Mucosa of descending colon (tissue), 3 donors: Measurements from ENCODE around the gene MIER2. TPM values are rescaled to one million over a fixed set of nuclear protein-coding genes. Genes with fewer than 3 reads are reported as not detected.

Experiments used
- ATAC-seq: fragments of 200-7000 bp; cut with Tn5 transposase; one replicate; pipeline ENCODE4 v1.9.1; 2020; ENCODE audit warnings: mild to moderate bottlenecking, moderate library complexity
- DNase-seq, 3 donors: peaks; one replicate each; pipeline ENCODE4 v3.0.0-alpha.2; 2020
- H3K36me3 ChIP-seq: fragments of 200-600 bp; one replicate; pipeline ENCODE4 v1.8.0; 2021; ENCODE audit warnings: low read depth, mild to moderate bottlenecking
- H3K4me1 ChIP-seq: fragments of 200-600 bp; one replicate; pipeline ENCODE4 v1.8.0; 2021; ENCODE audit warnings: low read depth, mild to moderate bottlenecking
- H3K4me3 ChIP-seq: fragments of 200-600 bp; one replicate; pipeline ENCODE4 v1.8.0; 2021; ENCODE audit warnings: mild to moderate bottlenecking
- H3K9me3 ChIP-seq: fragments of 200-600 bp; one replicate; pipeline ENCODE4 v1.8.0; 2021; ENCODE audit warnings: mild to moderate bottlenecking
- intact Hi-C, 2 donors: fragments of 100-400 bp; cut with DNase I in 1 of 2; cut with micrococcal nuclease in 1 of 2; formaldehyde crosslinking; loops; one replicate each; pipeline versions ENCODE4 v1.11.0 to v1.11.1; 2022; cut with DNase I, micrococcal nuclease
- total RNA-seq, 3 donors: library from RNA; stranded (reverse); fragmentation: NEBNext Ultra II Directional in 2 of 3; extraction: Animal tissue kit (Norgen Biotek cat#: 25700) in 2 of 3; gene quantifications; one replicate each; pipeline versions ENCODE4 v1.2.1 to v1.2.4, GENCODE V29; 2021 to 2023
- TF ChIP-seq, protein P1 (sequence below): fragments of 200-600 bp; IDR thresholded peaks from one replicate; pipeline ENCODE4 v1.8.0; 2022; ENCODE audit warnings: antibody characterized with exemption, mild to moderate bottlenecking
- donor health status: DM: no; HTN: no; CAD: no; lungs with moderate emphysema.
- donor health status: DM: no; HTN: no; CAD: no.
- donor health status: DM: no; HTN: yes; CAD: no.

The MIER2 gene
- total RNA-seq, 3 donors from 2014 or later, result 13.4 to 28.3 (median 13.7) TPM

DNA sequence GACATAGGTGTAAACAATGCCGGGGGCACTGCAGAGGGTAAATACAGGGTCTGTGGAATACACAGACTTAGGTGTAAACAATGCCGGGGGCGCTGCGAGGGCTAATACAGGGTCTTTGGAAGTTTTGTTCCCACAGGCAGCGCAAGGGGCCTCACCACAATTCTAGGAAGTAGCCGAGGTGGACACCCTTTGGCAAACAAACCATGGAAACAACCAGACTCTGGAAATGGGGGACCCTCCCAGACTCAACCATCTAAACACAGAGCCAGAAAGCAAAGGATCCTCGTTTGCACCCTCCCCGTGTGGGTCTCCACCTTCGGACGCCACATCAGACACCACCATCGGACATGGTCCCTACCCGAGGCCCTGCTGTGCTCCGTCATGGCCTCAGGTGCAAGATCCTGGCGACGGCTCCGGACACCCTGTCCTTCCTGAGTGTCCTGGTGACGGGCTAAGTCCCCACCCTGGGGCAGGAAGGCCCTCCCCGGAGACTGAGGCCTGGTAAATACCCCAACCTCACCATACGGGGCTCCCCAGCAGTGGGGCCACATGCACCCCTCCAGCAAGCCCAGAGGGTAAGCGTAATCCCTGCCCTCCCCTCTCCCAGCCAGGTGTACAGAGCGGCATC lies 36.7 kb downstream of the MIER2 start:
- no peak for ATAC-seq
- intact Hi-C loops, result no loop called here

DNA sequence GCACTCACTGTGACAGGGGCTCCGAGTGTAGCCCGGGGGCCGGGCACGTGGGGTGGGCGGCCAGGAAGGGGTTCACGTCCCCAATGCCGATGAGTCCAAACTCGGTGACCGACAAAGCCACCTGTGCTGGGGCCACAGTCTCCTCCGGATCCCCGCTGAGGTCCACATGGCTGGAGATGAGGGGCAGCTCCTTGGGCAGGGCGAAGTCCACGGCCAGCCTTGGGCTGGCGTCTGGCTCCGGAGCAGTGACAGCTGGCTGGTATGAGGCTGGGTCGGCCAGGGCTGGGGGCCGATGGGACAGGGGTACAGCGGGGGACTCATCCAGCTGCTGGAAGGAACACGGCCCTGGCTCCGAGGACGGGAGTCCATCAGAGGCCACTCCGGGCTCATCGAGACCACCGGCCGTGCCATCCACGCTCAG lies 37.5 kb downstream of the MIER2 start:
- H3K4me3 ChIP-seq, result no peak overlapping the region
- H3K36me3 ChIP-seq, result no peaks in the 10 kb centered on the region

More for the DNA sequence above, 36.7 kb downstream of the MIER2 start:
- Histone ChIP-seq H3K4me3 (no peak overlapping the region), H3K4me1 (no peaks in the 10 kb centered on the region), H3K36me3 (no peaks in the 10 kb centered on the region), H3K9me3 (no peaks in the 10 kb centered on the region)
- TF ChIP-seq, protein P1, sequence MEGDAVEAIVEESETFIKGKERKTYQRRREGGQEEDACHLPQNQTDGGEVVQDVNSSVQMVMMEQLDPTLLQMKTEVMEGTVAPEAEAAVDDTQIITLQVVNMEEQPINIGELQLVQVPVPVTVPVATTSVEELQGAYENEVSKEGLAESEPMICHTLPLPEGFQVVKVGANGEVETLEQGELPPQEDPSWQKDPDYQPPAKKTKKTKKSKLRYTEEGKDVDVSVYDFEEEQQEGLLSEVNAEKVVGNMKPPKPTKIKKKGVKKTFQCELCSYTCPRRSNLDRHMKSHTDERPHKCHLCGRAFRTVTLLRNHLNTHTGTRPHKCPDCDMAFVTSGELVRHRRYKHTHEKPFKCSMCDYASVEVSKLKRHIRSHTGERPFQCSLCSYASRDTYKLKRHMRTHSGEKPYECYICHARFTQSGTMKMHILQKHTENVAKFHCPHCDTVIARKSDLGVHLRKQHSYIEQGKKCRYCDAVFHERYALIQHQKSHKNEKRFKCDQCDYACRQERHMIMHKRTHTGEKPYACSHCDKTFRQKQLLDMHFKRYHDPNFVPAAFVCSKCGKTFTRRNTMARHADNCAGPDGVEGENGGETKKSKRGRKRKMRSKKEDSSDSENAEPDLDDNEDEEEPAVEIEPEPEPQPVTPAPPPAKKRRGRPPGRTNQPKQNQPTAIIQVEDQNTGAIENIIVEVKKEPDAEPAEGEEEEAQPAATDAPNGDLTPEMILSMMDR, result no peak
- DNase-seq, result peak in 1 of 3 donors; percentile 33

DNA sequence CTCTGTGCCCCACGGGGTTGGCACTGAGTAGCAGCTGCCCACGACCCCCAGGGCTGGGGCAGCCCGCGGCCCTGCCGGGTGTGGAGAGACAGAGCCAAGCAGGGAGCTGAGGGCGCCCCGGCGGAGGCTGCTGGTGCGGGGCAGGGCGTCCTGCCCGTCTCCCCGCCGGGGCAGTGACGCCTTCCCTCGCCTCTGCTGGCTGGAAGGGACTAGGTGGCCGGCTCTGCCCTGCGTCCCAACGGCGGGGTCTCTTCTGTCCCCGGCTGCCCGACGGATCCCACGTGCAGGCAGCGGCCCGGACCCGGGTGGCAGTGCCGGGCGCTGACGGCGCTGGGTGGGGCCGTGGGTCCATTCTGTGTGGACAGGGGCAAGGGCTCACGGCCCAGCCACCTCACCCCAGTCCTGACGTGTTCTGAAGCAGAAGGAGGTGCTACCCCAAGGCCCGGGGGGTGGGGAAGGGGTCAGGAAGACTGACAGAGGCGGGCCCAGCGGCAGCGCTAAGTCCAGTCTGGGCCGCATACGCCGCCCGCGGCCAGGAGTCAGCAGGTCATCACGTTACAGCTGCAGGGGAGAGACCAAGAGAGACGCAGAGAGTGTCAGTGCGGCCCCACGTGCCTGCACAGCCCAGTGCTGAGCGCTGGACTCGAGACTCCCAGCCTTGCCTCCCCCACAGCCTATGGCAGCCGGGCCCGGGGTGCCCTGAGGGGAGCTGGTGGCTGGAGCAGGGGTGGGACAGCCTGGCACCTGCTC lies 38.3 kb downstream of the MIER2 start:
- Histone ChIP-seq H3K4me3 (no peak overlapping the region), H3K4me1 (no peaks in the 10 kb centered on the region), H3K36me3 (no peaks in the 10 kb centered on the region), H3K9me3 (no peaks in the 10 kb centered on the region)
- TF ChIP-seq, protein P1, result no peak
- intact Hi-C loops, result no loop called here
- peak in 1 of 3 donors; percentile 37 for DNase-seq
- no peak for ATAC-seq

More for the DNA sequence above, 37.5 kb downstream of the MIER2 start:
- H3K4me1 ChIP-seq, result no peaks in the 10 kb centered on the region
- ATAC-seq (no peak), DNase-seq (no peak)
- TF ChIP-seq, protein P1, result no peak
- intact Hi-C loops, result no loop called here
- no peaks in the 10 kb centered on the region for H3K9me3 ChIP-seq

DNA sequence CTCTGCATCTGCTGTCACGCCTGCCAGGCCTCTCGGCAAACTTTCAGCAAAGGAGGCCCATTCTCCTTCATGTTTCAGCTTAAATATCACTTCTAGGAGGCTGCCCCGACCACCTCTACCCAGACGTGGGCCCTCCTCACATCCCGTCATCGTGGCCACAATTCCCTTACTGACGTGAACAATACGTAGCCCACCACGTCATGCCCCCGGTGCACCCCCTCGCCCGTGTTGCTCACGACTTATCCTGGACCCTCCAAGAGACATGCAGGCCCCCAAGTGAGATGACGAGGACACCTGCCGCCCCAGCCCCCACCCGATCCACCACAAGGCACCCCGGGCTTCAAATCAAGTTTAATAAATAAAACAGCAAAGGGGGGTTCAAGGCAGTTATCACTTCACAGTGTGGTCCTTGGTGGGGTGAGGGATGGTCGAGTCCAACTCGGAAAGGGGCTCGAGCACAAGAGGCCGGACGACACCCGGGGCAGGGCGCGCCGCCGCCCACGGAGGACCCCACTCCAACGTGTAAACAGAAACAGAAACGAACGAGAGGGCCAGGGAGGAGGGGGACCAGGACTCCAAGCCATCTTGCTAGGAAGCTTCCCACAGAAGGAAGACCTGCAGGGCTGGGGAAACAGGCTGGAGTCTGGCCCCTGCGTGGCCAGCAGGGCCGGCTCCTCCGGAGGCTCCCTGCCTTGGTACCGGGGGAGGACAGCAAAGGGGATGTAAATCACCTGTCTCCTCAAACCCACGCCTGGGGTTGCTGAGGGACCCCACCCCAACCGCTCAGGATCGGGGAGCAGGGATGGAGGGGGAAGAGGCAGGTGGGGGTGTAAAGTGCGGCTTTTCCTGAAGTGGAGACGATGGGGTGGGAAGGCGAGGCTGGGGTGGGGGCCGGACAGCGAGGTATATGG lies 39.1 kb downstream of the MIER2 start:
- Histone ChIP-seq H3K4me1 (no peaks in the 10 kb centered on the region), H3K36me3 (no peaks in the 10 kb centered on the region), H3K4me3 (no peak overlapping the region), H3K9me3 (no peaks in the 10 kb centered on the region)
- TF ChIP-seq, protein P1, result no peak
- peak in 1 of 3 donors; percentile 38 for DNase-seq
- intact Hi-C loops, result no loop called here
- ATAC-seq, result no peak

DNA sequence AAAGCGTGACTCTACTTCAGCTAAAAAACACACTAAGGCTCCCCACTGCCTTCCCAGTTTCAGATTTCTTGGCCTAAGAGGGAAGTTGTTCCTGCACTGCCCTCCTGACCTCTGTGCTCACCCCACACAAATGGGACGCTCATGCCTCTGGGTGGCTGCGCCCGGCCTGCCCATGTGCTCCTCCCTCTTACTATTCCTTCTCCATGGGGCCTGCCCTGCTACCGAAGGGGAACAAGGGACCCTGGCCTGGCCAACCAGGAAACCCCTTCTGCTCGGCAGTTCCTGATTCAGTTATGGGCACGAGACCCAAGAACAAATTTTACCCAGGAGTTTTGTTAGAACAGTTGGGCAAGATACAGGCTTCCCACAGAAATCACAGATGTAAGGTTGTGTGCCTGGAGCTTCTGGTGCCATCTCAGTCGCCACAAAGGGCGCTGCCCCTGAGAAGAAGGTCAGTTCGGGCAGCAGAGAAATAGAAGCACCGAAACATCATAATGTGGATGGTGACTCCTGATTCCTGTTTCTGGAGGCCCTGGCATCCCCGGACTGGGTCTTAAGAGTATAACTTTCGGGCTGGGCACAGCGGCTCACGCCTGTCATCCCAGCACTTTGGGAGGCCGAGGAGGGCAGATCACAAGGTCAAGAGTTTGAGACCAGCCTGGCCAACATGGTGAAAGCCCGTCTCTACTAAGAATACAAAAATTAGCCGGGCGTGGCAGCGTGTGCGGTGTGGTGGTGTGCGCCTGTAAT lies 47.9 kb downstream of the MIER2 start:
- H3K4me3 ChIP-seq, result no peak overlapping the region
- ATAC-seq (no peak), DNase-seq (peak in 2 of 3 donors; percentile 14 to 45)
- no peaks in the 10 kb centered on the region for H3K9me3 ChIP-seq
- peaks cover 25% of the 10 kb centered on the region for H3K4me1 ChIP-seq
- TF ChIP-seq, protein P1, result no peak
- no peaks in the 10 kb centered on the region for H3K36me3 ChIP-seq
- intact Hi-C loops, result no loop called here
